A549 (cell line): ENCODE results near the gene MEIKIN. TPM values are rescaled to one million over a fixed set of nuclear protein-coding genes. Genes with fewer than 3 reads are reported as not detected.

Experiments
- ATAC-seq, 2 experiments: fragments of 200-7000 bp in 1 of 2; fragments of >200 bp in 1 of 2; cut with Nextera tagmentation in 1 of 2; cut with Tn5 transposase in 1 of 2; 3 replicates each; pipeline versions ENCODE4 v1.8.0 to v1.9.1; 2018 to 2020; ENCODE audit warnings: mild to moderate bottlenecking in 1 of 2, moderate library complexity in 1 of 2
- CTCF ChIA-PET: fragments of 300-600 bp; sonication (Branson Sonifier 250); formaldehyde crosslinking; extraction: SDS; loops from one replicate; lab custom pipeline; 2021; ENCODE audit warnings: antibody characterized with exemption, inconsistent platforms; lab: Yijun Ruan, JAX
- POLR2A ChIA-PET: fragments of 350-600 bp; formaldehyde crosslinking; extraction: SDS; loops from one replicate; lab custom pipeline; 2021; ENCODE audit warnings: antibody characterized with exemption, inconsistent platforms; lab: Yijun Ruan, JAX
- DNase-seq, 2 experiments: peaks; one replicate each; pipeline versions ENCODE4 v3.0.0 to v3.0.0-alpha.2; 2011 to 2016; ENCODE audit warnings: low read depth in 1 of 2, low spot score in 1 of 2
- FAIRE-seq: peaks from 2 replicates; lab custom pipeline; 2011; peaks lifted over from hg19 to GRCh38; lab: Jason Lieb, UNC
- H3K27ac ChIP-seq, 2 experiments: fragments of >200 bp; sonication (Bioruptor Twin); formaldehyde crosslinking; 3 replicates each; pipeline ENCODE4 v1.5.1; 2016 to 2017
- H3K4me1 ChIP-seq: fragments of >200 bp; sonication (Bioruptor Twin); formaldehyde crosslinking; 3 replicates; pipeline ENCODE4 v1.6.1; 2016
- H3K4me2 ChIP-seq: fragments of >200 bp; sonication (Bioruptor Twin); formaldehyde crosslinking; 3 replicates; pipeline ENCODE4 v1.6.1; 2016
- H3K4me3 ChIP-seq: fragments of >200 bp; sonication (Bioruptor Twin); formaldehyde crosslinking; 3 replicates; pipeline ENCODE4 v1.5.1; 2016
- H3K9me3 ChIP-seq: fragments of >200 bp; sonication (Bioruptor Twin); formaldehyde crosslinking; 3 replicates; pipeline ENCODE4 v1.6.1; 2016
- CBX8 ChIP-seq: fragments of 200-600 bp; sonication (generic); IDR thresholded peaks from 2 replicates; pipeline ENCODE4 v1.6.1; 2016
- CEBPB ChIP-seq, 2 experiments: fragments of >200 bp in 1 of 2; sonication (Bioruptor Twin) in 1 of 2; formaldehyde crosslinking in 1 of 2; IDR thresholded peaks; 2 replicates each; pipeline ENCODE4 v1.6.1; 2012 to 2016
- EHMT2 ChIP-seq: fragments of 200-600 bp; sonication (generic); IDR thresholded peaks from 2 replicates; pipeline ENCODE4 v1.6.1; 2016; ENCODE audit warnings: antibody characterized with exemption, low read depth, mild to moderate bottlenecking, moderate library complexity
- ELK1 ChIP-seq: fragments of 150-350 bp; IDR thresholded peaks from 2 replicates; pipeline ENCODE4 v1.6.1; 2014; ENCODE audit warnings: low read depth, mild to moderate bottlenecking, low read length
- ESRRA ChIP-seq: fragments of 150-350 bp; IDR thresholded peaks from 2 replicates; pipeline ENCODE4 v1.6.1; 2014; ENCODE audit warnings: mild to moderate bottlenecking, low read length, borderline replicate concordance
- FOXS1 ChIP-seq: fragments of 250-450 bp; sonication (Bioruptor Pico); IDR thresholded peaks from 2 replicates; pipeline ENCODE4 v1.5.0; 2020; ENCODE audit warnings: mild to moderate bottlenecking, moderate library complexity
- GATA3 ChIP-seq: IDR thresholded peaks from 2 replicates; pipeline ENCODE4 v1.6.1; 2012; ENCODE audit warnings: borderline replicate concordance
- HMGXB4 ChIP-seq: fragments of 250-450 bp; sonication (Bioruptor Pico); IDR thresholded peaks from 2 replicates; pipeline ENCODE4 v1.5.0; 2021; ENCODE audit warnings: mild to moderate bottlenecking, moderate library complexity, borderline replicate concordance
- HOXA7 ChIP-seq: fragments of 250-450 bp; sonication (Bioruptor Pico); IDR thresholded peaks from 2 replicates; pipeline ENCODE4 v1.5.0; 2020; ENCODE audit warnings: mild to moderate bottlenecking, moderate library complexity
- HOXB13 ChIP-seq: fragments of 250-450 bp; sonication (Bioruptor Pico); IDR thresholded peaks from 2 replicates; pipeline ENCODE4 v1.5.0; 2020; ENCODE audit warnings: low read depth, mild to moderate bottlenecking, moderate library complexity
- JUNB ChIP-seq: fragments of >200 bp; sonication (Bioruptor Twin); formaldehyde crosslinking; IDR thresholded peaks from 2 replicates; pipeline ENCODE4 v1.6.1; 2016
- KDM1A ChIP-seq: fragments of 200-600 bp; sonication (generic); IDR thresholded peaks from 2 replicates; pipeline ENCODE4 v1.6.1; 2016; ENCODE audit warnings: low read depth, mild to moderate bottlenecking
- POLR2A ChIP-seq: IDR thresholded peaks from 2 replicates; pipeline ENCODE4 v1.6.1; 2012; ENCODE audit warnings: mild to moderate bottlenecking, low read length
- RAD21 ChIP-seq, 2 experiments: fragments of >200 bp in 1 of 2; sonication (Bioruptor Twin) in 1 of 2; formaldehyde crosslinking in 1 of 2; IDR thresholded peaks in 1 of 2; conservative IDR thresholded peaks in 1 of 2; 2 replicates in 1 of 2; 3 replicates in 1 of 2; pipeline ENCODE4 v1.6.1; 2012 to 2018; ENCODE audit warnings: inconsistent platforms in 1 of 2
- RARB ChIP-seq: fragments of 250-450 bp; sonication (Bioruptor Pico); IDR thresholded peaks from 2 replicates; pipeline ENCODE4 v1.8.0; 2021; ENCODE audit warnings: mild to moderate bottlenecking, moderate library complexity
- RFX5 ChIP-seq: fragments of 450-650 bp; IDR thresholded peaks from 2 replicates; pipeline ENCODE4 v1.7.1; 2014; ENCODE audit warnings: antibody characterized with exemption, mild to moderate bottlenecking, moderate library complexity
- RNF2 ChIP-seq: fragments of 200-600 bp; sonication (generic); IDR thresholded peaks from 2 replicates; pipeline ENCODE4 v1.6.1; 2016; ENCODE audit warnings: low read depth, mild to moderate bottlenecking, antibody characterized with exemption, moderate library complexity, borderline replicate concordance
- SMC3 ChIP-seq: fragments of >200 bp; sonication (Bioruptor Twin); formaldehyde crosslinking; IDR thresholded peaks from 3 replicates; pipeline ENCODE4 v1.6.1; 2018; ENCODE audit warnings: inconsistent platforms
- USF2 ChIP-seq: fragments of 450-650 bp; IDR thresholded peaks from 2 replicates; pipeline ENCODE4 v1.6.1; 2014; ENCODE audit warnings: antibody characterized with exemption
- ZFP36 ChIP-seq: fragments of 450-650 bp; IDR thresholded peaks from 2 replicates; pipeline ENCODE4 v1.6.1; 2014; ENCODE audit warnings: borderline replicate concordance; ENCODE audit not compliant: partially characterized antibody
- WGBS: methylation state at CpG from one replicate; pipeline ENCODE4 v1.1.6; 2017; ENCODE audit errors: missing lambda C conversion rate; 5-methylcytosine and 5-hydroxymethylcytosine counted together
- polyA plus RNA-seq, 4 experiments: library from polyadenylated mRNA; depleted of rRNA in 3 of 4; stranded (reverse); fragments of >200 nt; fragmentation: RNase III in 1 of 4; extraction: RNeasy Plus Mini Kit Qiagen cat#74134 plus additional on column Dnase treatment in 1 of 4; gene quantifications; 2 replicates in 3 of 4; 3 replicates in 1 of 4; pipeline ENCODE4 v1.2.3, GENCODE V29; 2011 to 2017
- TF ChIP-seq, protein P1 (sequence below): IDR thresholded peaks from 2 replicates; pipeline ENCODE4 v1.6.1; 2012
- TF ChIP-seq, protein P2 (sequence below): fragments of >200 bp; sonication (Bioruptor Twin); formaldehyde crosslinking; IDR thresholded peaks from 2 replicates; pipeline ENCODE4 v1.6.1; 2016
- TF ChIP-seq, protein P3 (sequence below): fragments of 250-450 bp; sonication (Bioruptor Pico); IDR thresholded peaks from 2 replicates; pipeline ENCODE4 v1.5.0; 2020; ENCODE audit warnings: low read depth, mild to moderate bottlenecking, moderate library complexity
- TF ChIP-seq, protein P4 (sequence below): fragments of >200 bp; sonication (Bioruptor Twin); formaldehyde crosslinking; IDR thresholded peaks from 3 replicates; pipeline ENCODE4 v1.5.1; 2016

The MEIKIN gene
- polyA plus RNA-seq, 2 of the 4 experiments (the other 2 are of a cell fraction) = not detected

GRCh38 chr5:131959136-131959535, 13.7 kb upstream of the MEIKIN start (continued):
- TF ChIP-seq HMGXB4 (CRISPR knock-in tag) (no peak), USF2 (no peak), HOXB13 (CRISPR knock-in tag) (no peak), RARB (CRISPR knock-in tag) (no peak)
- TF ChIP-seq, protein P1, sequence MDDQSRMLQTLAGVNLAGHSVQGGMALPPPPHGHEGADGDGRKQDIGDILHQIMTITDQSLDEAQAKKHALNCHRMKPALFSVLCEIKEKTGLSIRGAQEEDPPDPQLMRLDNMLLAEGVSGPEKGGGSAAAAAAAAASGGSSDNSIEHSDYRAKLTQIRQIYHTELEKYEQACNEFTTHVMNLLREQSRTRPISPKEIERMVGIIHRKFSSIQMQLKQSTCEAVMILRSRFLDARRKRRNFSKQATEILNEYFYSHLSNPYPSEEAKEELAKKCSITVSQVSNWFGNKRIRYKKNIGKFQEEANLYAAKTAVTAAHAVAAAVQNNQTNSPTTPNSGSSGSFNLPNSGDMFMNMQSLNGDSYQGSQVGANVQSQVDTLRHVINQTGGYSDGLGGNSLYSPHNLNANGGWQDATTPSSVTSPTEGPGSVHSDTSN = no peak

GRCh38 chr5:131957721-131958441, 12.4 kb upstream of the MEIKIN start:
- ATAC-seq = no peak
- H3K9me3 ChIP-seq = no peaks in the 10 kb centered on the region
- H3K27ac ChIP-seq = no peak overlapping the region
- ChIA-PET CTCF (no interaction called here), POLR2A (no interaction called here)
- TF ChIP-seq, protein P2, sequence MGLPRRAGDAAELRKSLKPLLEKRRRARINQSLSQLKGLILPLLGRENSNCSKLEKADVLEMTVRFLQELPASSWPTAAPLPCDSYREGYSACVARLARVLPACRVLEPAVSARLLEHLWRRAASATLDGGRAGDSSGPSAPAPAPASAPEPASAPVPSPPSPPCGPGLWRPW = no peak
- TF ChIP-seq EHMT2 = no peak
- no peak overlapping the region for H3K4me2 ChIP-seq
- FAIRE-seq = no peak
- DNase-seq = no peak
- 83% methylated on average over 8 of the region's 8 CpGs for WGBS
- no peaks in the 10 kb centered on the region for H3K4me1 ChIP-seq
- H3K4me3 ChIP-seq = no peak overlapping the region

DNA sequence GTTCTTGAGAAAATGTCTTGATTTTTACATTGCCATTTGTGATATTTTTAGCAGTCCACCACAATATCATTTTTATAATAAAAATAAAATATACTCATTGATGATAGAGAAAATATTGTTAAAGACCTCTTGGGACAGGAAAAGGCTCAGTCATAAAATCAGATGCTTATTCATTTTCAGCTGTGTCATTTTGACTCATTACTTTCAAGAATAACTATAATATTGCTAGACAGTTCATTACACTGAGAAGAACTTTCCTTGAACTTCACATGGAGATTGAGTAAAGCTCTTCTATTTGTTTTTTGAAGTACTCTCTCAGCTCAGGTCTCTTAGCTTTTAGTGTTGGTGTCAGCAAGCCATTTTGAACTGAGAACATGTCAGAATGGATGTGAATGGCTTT, 8.5 kb upstream of the MEIKIN start:
- Histone ChIP-seq H3K9me3 (no peaks in the 10 kb centered on the region), H3K4me1 (no peaks in the 10 kb centered on the region)
- no peak for DNase-seq
- TF ChIP-seq CEBPB (IDR thresholded peaks at IDR 0.05) (no peak), ESRRA (no peak), GATA3 (no peak), SMC3 (no peak), POLR2A (no peak), ELK1 (no peak), FOXS1 (CRISPR knock-in tag) (no peak), JUNB (no peak), CBX8 (no peak), RFX5 (no peak), KDM1A (no peak), RAD21 (conservative IDR thresholded peaks at IDR 0.05 in 1 of 2, IDR thresholded peaks at IDR 0.05 in 1 of 2) (no peak), USF2 (no peak), ZFP36 (no peak), HOXA7 (CRISPR knock-in tag) (no peak), RNF2 (no peak)
- TF ChIP-seq, protein P3, sequence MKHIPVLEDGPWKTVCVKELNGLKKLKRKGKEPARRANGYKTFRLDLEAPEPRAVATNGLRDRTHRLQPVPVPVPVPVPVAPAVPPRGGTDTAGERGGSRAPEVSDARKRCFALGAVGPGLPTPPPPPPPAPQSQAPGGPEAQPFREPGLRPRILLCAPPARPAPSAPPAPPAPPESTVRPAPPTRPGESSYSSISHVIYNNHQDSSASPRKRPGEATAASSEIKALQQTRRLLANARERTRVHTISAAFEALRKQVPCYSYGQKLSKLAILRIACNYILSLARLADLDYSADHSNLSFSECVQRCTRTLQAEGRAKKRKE (CRISPR knock-in tag) = no peak
- TF ChIP-seq, protein P4, sequence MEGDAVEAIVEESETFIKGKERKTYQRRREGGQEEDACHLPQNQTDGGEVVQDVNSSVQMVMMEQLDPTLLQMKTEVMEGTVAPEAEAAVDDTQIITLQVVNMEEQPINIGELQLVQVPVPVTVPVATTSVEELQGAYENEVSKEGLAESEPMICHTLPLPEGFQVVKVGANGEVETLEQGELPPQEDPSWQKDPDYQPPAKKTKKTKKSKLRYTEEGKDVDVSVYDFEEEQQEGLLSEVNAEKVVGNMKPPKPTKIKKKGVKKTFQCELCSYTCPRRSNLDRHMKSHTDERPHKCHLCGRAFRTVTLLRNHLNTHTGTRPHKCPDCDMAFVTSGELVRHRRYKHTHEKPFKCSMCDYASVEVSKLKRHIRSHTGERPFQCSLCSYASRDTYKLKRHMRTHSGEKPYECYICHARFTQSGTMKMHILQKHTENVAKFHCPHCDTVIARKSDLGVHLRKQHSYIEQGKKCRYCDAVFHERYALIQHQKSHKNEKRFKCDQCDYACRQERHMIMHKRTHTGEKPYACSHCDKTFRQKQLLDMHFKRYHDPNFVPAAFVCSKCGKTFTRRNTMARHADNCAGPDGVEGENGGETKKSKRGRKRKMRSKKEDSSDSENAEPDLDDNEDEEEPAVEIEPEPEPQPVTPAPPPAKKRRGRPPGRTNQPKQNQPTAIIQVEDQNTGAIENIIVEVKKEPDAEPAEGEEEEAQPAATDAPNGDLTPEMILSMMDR = no peak
- TF ChIP-seq, all 56 proteins: peak for 0
- no peak overlapping the region for H3K4me2 ChIP-seq
- FAIRE-seq (no peak), ATAC-seq (no peak)
- CTCF ChIA-PET = interaction anchor here (1.1 kb wide), 1 partner anchor 8 kb away, joined by 3 read pairs; no protein-coding TSS in a partner anchor
- POLR2A ChIA-PET = no interaction called here
- H3K27ac ChIP-seq = no peak overlapping the region
- no peak overlapping the region for H3K4me3 ChIP-seq
